Measurements from ENCODE around the gene ADAM23.
A peak's percentile ranks its signal among the peaks of the same experiment; 100 is the strongest.

The ADAM23 gene

GRCh38 chr2:206572725-206573124, 129.4 kb downstream of the ADAM23 start:
- no peak for DNase-seq

DNA sequence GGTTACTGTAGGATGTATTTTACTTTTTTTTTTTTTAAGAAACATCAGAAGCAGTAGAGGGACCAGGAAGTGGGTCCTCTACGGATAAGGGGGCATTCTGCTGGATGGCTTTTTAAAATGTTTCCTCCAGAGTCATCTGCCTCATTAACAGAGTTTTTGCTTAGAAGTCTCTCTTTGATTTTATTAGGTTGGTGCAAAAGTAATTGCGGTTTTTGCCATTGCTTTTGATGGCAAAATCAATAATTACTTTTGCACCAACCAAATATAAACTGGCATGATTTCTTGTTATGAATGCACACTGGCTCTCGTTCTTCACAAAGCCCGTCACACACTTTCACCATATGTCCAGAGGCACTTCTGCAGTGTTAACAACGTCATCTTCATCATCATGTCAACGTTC, 130.5 kb downstream of the ADAM23 start:
- DNase-seq = no peak

DNA sequence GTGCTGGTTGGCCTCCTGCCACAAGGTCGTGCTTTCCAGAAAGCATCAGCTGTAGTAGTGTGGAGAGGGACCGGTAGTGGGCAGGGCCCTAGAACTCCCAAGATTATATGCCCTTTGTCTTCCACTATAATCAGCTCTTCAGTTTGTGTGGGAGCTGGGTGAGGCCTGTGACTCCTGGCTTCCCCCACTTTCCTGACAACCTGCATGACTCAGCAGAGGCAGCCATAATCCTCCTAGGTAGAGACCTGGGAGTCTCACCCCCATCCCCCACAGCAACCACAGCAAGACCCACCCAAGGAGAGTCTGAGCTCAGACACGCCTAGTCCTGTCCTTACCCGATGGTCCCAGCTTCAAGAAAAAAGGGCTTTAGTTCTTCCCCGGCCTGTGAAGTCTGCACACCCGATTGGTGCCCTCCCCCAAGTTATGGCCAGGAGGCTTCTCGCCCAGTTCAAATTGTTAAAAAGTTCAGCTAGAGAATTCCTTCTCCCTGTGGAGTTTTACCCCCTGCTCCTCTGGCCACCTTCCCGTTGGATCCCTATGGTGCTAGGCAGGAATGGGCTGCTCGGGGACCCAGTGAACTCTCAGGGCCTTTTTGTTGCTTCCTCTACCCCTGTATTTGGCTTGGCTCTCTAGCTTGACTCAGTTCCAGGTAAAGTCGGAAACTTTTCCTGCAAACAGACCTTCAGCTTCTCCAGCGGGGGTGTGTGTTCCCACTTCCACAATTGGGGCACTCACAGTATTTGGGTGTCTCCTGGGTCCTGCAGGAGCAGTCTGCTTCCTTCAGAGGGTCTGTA, 141.2 kb downstream of the ADAM23 start:
- no peak for DNase-seq

- DNase-seq = no peak
Measured at GRCh38 chr2:206585335-206585734, 142.0 kb downstream of the ADAM23 start.

DNA sequence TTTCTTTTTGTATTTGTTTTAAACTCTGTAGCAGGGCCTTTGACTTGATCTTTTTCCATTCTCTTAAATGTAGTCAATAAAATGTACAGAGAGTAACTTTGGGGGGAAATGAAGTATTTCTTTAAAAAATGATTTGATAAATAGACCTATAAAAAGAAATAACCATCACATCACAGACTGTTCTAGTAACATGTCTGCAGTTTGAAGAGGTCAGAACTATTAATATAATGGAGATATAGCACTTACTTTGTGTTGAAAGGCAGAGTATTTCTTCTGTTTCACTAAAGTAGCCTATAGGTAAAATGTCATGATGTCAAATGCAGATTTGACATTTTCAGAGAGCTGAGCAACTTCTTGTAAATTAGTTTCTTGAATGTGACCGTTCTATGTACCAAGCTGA, 143.3 kb downstream of the ADAM23 start:
- no peak for DNase-seq

- DNase-seq = no peak
Measured at GRCh38 chr2:206597717-206598218, 154.4 kb downstream of the ADAM23 start.

DNA sequence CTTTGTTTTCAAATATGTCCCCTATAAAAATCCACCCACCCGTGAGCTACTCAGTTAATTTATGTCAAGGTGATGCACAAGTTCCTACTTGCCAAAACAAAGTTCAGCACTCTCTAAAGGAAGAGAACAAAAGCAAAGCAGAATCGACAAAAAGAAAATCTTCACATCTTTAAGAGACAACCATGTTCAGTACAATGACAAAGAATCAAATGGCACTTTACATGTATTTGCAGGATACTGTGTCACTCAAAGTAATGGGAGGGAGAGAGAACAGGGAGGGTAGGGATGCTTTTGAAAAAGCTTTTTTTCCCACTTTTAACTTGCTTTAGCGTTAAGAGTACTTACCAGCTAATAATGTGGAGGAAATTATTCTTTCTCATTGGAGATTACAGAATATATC, 159.9 kb downstream of the ADAM23 start:
- DNase-seq = no peak

GRCh38 chr2:206610451-206610850, 167.1 kb downstream of the ADAM23 start:
- DNase-seq = no peak

- DNase-seq = peak; percentile 9
Measured at GRCh38 chr2:206611191-206611590, 167.9 kb downstream of the ADAM23 start.

DNA sequence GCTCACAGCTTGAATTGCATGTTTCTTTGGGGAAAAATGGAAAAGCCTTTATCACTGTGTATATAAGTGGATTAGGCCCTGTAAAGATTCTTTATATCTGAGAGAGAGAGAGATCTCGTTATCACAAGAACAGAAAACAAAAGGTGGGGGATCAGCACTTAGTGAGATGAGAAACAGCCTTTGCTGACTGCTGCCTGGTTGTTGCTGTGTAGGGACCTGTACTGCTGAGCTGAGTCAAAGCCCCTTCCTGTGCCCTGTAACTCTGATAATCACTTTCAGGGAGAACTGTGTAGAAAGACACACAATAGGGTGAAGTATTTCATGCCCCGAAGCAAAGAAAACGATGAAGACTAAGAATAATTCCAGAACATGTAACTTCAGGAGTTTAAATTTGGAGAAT, 168.4 kb downstream of the ADAM23 start:
- DNase-seq = peak; percentile 2

DNA sequence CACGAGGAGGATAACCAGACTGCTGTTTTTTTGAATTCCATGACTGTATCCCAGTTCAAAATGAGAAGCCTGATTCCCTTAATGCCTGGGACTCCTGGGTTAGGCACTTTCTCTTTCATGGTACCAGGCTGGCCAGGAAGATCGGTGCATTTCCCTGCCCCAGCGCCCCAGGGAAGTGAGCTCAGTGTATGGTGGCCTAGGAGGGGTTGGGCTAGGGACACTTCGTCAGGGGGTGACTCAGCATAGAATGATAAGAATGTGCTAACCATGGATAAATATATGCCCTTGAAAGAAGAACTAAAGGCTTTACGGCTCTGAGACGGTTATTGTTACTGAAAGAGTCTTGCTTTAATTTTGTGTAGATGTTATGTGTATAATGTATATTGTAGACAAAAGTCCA, 171.5 kb downstream of the ADAM23 start:
- DNase-seq = peak; percentile 80

GRCh38 chr2:206615417-206616089, 172.2 kb downstream of the ADAM23 start:
- DNase-seq = no peak

- DNase-seq = no peak
Measured at GRCh38 chr2:206616151-206616550, 172.8 kb downstream of the ADAM23 start.

DNA sequence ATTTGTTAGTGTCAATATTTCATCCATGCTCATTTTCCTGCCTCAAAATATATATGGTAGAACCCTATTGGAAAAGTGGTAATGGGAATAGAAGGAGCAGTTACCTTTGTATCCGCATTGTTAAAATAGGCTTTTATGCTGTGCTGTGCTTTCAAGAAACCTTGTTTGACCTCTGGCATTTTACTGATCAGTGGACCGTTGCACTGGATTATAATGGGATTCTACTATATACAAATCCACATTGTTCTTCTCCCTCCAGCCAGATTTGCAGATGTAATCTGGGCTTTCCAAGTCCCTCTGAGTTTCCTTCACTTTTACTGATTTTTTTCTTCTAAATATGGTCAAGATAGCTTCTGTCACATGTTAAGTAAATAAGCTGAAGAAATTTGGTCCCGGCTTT, 175.7 kb downstream of the ADAM23 start:
- DNase-seq = no peak

DNA sequence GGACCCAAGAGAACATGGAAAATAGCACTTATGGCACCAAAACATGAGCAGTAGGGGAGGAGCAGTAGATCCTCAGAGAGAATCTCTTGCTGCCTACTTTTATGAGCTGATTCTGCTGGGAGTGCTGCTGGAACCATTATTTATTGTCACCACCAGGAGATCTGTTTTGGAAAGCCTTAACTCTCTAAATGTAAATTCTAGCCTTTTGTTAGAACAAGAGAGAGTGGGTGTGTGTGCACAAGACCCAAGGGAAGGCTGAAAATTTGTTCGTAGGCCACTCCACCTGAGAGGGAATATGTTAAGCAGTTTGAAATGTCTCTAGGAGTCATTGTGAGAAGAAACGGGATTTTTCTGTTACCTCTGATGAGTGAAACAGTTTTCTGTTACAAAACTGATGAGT, 182.8 kb downstream of the ADAM23 start:
- no peak for DNase-seq

DNA sequence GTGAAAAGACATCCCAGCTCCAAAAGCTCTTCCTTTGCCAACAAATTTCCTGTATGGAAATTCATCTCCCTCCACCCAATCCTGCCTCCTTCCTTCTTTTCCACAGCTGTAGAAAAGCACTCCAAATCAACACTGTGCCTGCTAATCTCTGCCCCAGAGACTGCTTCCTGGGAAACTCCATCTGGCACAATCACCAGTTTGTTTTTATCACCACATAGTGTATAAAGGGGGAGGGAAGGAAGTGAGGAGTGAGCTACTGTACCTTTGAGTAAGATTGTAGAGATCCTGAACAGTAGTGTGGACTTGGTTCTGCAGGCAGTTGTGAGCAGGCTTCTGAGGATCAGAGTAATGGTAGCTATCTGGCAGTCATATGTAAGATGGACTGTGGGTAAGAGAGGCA, 184.3 kb downstream of the ADAM23 start:
- no peak for DNase-seq

DNA sequence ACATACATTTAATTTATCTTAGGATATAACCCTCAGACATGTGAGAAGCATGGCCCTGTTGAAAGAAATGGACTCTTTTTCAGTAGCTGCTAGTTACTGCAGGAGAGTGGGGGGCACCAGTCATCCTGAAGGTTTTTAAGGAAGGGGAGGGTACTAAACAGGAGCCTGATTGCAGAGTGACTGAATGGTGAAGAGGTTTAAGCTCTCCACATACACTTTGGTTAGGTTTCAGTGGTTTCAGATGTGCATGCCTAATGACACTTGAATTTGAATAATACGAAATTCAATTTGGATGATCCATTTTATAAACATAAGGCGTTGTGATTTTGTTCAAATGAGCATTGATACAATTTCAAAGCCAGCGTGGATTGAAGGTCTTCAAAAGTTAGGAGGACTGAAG, 188.0 kb downstream of the ADAM23 start:
- no peak for DNase-seq

DNA sequence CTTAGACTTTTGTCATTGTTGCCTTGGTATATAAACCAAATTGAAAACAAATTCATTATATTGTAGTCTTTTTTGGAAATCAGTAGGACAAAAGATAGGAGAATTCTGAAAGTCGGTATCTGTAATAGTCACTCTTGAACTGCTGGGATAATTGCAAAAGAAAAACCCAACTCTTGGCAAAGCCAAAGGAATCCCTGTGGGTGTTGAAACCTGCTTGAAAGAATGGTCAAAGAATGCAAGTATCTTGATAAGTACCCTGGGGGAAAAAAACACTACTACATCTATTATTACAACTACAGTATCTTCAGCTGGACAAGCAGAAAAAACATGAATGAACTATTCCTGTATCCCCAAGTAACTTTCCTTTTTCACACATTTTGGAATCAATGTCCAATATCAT, 191.7 kb downstream of the ADAM23 start:
- DNase-seq = no peak

DNA sequence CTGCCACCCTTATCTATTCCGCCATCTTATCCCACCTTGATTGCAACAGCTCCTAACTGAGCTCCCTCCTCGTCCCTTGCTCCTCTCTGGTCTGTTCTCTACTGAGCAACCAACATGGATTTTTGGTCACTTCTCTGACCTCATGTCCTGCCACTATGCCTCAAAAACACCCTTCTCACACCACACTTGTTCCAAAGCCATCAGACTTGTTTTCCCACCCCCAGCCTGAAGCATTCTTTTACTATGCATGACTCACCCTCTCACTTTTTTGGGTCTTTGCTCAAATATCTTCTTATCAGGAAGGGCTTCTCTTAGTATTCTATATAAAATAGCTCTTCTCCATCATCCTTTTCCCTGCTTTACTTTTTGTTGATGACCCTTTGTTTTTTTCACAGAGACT, 196.3 kb downstream of the ADAM23 start:
- DNase-seq = no peak

DNA sequence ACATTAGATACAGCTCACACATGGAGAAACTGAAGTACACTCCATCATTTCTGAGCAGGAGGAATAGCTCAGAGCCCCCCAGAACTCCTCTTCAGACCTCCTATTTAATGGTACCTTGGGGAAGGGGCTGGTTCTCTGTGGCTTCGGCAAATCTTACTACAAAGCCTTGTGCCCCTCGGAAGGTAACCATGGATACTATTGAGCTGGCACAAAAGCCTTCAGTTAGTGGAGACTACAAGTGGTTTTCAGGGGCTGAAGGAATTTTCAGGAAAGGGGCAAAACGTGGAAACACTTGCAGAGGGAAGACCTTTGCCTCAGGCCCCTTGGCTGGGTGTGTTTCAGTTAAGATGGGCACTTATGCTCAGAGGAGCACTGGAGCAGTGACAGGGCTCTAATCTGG, 197.9 kb downstream of the ADAM23 start:
- DNase-seq = no peak

GRCh38 chr2:206642075-206643025, 199.0 kb downstream of the ADAM23 start, which contains the start of gene FAM237A:
Gene FAM237A, plus strand, starts transcription at chr2:206642487. Its CDS starts 1,750 bp downstream, at chr2:206644237.
- peak; percentile 48 for DNase-seq

DNA sequence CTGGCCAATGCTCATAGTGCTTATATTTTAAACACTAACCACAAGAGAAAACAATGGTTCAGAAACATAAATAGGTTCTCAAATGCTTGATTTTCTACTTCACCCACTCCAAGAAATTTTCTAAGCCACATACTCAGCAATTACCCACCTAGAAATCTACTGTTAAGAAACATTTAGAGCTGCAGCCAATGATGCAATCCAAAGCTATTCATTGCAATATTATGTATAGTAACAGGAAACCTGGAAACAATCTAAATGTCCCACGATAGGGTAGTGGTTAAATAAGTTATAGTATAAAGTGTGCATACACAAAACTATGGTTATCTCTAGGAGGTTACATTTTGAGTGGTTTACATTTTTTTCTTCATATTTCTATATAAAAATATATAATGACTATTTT, 204.7 kb downstream of the ADAM23 start:
- no peak for DNase-seq

- DNase-seq = no peak
Measured at GRCh38 chr2:206657087-206657486, 213.8 kb downstream of the ADAM23 start.

Data from EL (cell line).